ENCODE results near the gene MIOX.

GRCh38 chr22:50502628-50503474 lies 16.2 kb downstream of the MIOX start:
- TF ChIP-seq YY1 (tag by site-specific recombination; IDR thresholded peaks at IDR 0.05) (no peak), ZNF292 (tag by site-specific recombination; IDR thresholded peaks at IDR 0.05; ENCODE audit: borderline replicate concordance, low read depth) (no peak), ZNF239 (tag by site-specific recombination; IDR thresholded peaks at IDR 0.05) (no peak), ZNF776 (tag by site-specific recombination; IDR thresholded peaks at IDR 0.05; ENCODE audit: borderline replicate concordance) (no peak), TCF7L2 (IDR thresholded peaks at IDR 0.05; ENCODE audit: borderline replicate concordance, low read depth, low read length) (no peak), ZNF670 (tag by site-specific recombination; IDR thresholded peaks at IDR 0.05; ENCODE audit: low read depth) (no peak), ZNF692 (tag by site-specific recombination; IDR thresholded peaks at IDR 0.05) (no peak)
- TF ChIP-seq, protein P1, sequence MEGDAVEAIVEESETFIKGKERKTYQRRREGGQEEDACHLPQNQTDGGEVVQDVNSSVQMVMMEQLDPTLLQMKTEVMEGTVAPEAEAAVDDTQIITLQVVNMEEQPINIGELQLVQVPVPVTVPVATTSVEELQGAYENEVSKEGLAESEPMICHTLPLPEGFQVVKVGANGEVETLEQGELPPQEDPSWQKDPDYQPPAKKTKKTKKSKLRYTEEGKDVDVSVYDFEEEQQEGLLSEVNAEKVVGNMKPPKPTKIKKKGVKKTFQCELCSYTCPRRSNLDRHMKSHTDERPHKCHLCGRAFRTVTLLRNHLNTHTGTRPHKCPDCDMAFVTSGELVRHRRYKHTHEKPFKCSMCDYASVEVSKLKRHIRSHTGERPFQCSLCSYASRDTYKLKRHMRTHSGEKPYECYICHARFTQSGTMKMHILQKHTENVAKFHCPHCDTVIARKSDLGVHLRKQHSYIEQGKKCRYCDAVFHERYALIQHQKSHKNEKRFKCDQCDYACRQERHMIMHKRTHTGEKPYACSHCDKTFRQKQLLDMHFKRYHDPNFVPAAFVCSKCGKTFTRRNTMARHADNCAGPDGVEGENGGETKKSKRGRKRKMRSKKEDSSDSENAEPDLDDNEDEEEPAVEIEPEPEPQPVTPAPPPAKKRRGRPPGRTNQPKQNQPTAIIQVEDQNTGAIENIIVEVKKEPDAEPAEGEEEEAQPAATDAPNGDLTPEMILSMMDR (tag by site-specific recombination; IDR thresholded peaks at IDR 0.05) = no peak
- TF ChIP-seq, protein P2, sequence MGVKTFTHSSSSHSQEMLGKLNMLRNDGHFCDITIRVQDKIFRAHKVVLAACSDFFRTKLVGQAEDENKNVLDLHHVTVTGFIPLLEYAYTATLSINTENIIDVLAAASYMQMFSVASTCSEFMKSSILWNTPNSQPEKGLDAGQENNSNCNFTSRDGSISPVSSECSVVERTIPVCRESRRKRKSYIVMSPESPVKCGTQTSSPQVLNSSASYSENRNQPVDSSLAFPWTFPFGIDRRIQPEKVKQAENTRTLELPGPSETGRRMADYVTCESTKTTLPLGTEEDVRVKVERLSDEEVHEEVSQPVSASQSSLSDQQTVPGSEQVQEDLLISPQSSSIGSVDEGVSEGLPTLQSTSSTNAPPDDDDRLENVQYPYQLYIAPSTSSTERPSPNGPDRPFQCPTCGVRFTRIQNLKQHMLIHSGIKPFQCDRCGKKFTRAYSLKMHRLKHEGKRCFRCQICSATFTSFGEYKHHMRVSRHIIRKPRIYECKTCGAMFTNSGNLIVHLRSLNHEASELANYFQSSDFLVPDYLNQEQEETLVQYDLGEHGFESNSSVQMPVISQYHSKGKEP (tag by site-specific recombination; IDR thresholded peaks at IDR 0.05) = no peak

All from HEK293 (cell line).